Measurements from ENCODE around the gene HPSE2. TPM values are rescaled to one million over a fixed set of nuclear protein-coding genes. Genes with fewer than 3 reads are reported as not detected.

HPSE2 gene
- total RNA-seq, 1 experiment from 2014 or later, result 0.20 TPM

DNA sequence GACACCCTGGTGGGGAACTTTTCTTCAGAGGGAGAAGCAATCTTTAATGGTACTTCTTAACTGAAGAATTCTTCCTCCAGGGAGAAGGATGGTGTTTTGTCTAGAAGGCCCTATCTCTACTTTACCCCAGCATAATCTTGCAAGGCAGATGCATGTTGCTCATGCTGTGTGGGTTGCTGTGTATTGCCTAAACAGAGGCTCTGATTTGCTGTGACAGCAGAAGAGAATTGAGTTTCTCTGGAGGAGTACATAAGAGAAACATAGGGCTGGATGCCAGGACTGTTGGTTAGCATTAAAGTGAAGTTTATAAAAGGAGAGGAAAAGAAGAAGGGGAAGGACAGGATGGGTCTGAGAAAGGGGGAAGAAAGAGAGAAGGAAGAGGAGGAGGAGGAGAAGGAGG is 540.8 kb downstream of the HPSE2 start:
- Histone ChIP-seq H3K4ac (ENCODE audit: low read depth, low read length) (no peak overlapping the region), H3K9me3 (ENCODE audit: control insufficient read depth, low read depth, low read length) (no peaks in the 10 kb centered on the region), H3K9ac (ENCODE audit: extremely low read depth, insufficient read length, low read length) (no peak overlapping the region), H3K56ac (ENCODE audit: insufficient read length, low read depth, low read length) (no peak overlapping the region), H3K18ac (ENCODE audit: insufficient read length, low read depth, low read length) (no peak overlapping the region), H4K5ac (ENCODE audit: insufficient read length, low read depth, low read length) (no peak overlapping the region), H2BK15ac (ENCODE audit: low read depth, low read length) (no peak overlapping the region), H3K14ac (ENCODE audit: insufficient read depth, low read length) (no peak overlapping the region), H2AFZ (ENCODE audit: low read length) (no peak overlapping the region), H3K23ac (ENCODE audit: insufficient read length, low read depth, low read length) (no peak overlapping the region), H4K20me1 (ENCODE audit: control insufficient read depth, insufficient read depth, insufficient read length) (no peaks in the 10 kb centered on the region), H3K23me2 (ENCODE audit: insufficient read length, low read depth, low read length, poor library complexity, severe bottlenecking) (no peaks in the 10 kb centered on the region), H2BK5ac (ENCODE audit: insufficient read length, low read length) (no peak overlapping the region), H4K8ac (replicated peaks; ENCODE audit: insufficient read length, low read depth, low read length) (no peak overlapping the region), H3K27me3 (ENCODE audit: insufficient read depth, low read length) (no peaks in the 10 kb centered on the region), H2BK20ac (ENCODE audit: low read depth, low read length, poor library complexity, severe bottlenecking) (no peak overlapping the region), H3T11ph (ENCODE audit: low read length) (no peak overlapping the region), H2BK120ac (ENCODE audit: low read depth, low read length, poor library complexity, severe bottlenecking) (no peak overlapping the region), H4K91ac (ENCODE audit: insufficient read length, low read depth, low read length) (no peak overlapping the region), H3K79me1 (ENCODE audit: insufficient read depth, low read depth, low read length, poor library complexity, severe bottlenecking) (no peaks in the 10 kb centered on the region), H3K4me1 (ENCODE audit: insufficient read depth, low read length) (no peaks in the 10 kb centered on the region), H2AK5ac (ENCODE audit: insufficient read length, low read length) (no peak overlapping the region), H3K4me2 (ENCODE audit: insufficient read depth, insufficient read length, low read length) (no peak overlapping the region), H3K79me2 (ENCODE audit: insufficient read depth, low read length) (no peaks in the 10 kb centered on the region), H3K27ac (ENCODE audit: insufficient read length, low read depth, low read length) (no peak overlapping the region), H2BK12ac (ENCODE audit: insufficient read length, low read depth, low read length) (no peak overlapping the region)
- Mint-ChIP-seq H3K4me3 (no peak overlapping the region), H3K4me1 (peaks cover 3 to 5% of the 10 kb centered on the region in 2 experiments; a peak in 3 of 4 replicates), H3K27me3 (ENCODE audit: low read depth) (0 out of 2 replicates have a peak, but pooled peaks cover 1% of the 10 kb centered on the region), H3K36me3 (ENCODE audit: insufficient read depth in 1 of 3, low read depth in 3 of 3) (0 out of 7 replicates have a peak, but pooled peaks cover 0 to 2% (median 0%) of the 10 kb centered on the region in 3 experiments), H3K9me3 (no peaks in the 10 kb centered on the region), H3K27ac (peak overlapping the region in 1 of 3 experiments; percentile 64; a peak in 1 of 7 replicates)
- TF ChIP-seq, protein P1, sequence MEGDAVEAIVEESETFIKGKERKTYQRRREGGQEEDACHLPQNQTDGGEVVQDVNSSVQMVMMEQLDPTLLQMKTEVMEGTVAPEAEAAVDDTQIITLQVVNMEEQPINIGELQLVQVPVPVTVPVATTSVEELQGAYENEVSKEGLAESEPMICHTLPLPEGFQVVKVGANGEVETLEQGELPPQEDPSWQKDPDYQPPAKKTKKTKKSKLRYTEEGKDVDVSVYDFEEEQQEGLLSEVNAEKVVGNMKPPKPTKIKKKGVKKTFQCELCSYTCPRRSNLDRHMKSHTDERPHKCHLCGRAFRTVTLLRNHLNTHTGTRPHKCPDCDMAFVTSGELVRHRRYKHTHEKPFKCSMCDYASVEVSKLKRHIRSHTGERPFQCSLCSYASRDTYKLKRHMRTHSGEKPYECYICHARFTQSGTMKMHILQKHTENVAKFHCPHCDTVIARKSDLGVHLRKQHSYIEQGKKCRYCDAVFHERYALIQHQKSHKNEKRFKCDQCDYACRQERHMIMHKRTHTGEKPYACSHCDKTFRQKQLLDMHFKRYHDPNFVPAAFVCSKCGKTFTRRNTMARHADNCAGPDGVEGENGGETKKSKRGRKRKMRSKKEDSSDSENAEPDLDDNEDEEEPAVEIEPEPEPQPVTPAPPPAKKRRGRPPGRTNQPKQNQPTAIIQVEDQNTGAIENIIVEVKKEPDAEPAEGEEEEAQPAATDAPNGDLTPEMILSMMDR (conservative IDR thresholded peaks at IDR 0.05), result no peak
- no peak for DNase-seq
